H1 (cell line): Measurements from ENCODE around the gene C22orf23. TPM values are rescaled to one million over a fixed set of nuclear protein-coding genes. Genes with fewer than 3 reads are reported as not detected.
A peak's percentile ranks its signal among the peaks of the same experiment; 100 is the strongest.

Experiments
- CTCF ChIA-PET: fragments of 300-600 bp; sonication (Branson Sonifier 250); formaldehyde crosslinking; loops from one replicate; lab custom pipeline; 2021; ENCODE audit not compliant: partially characterized antibody; lab: Charles Lee
- POLR2A ChIA-PET: fragments of 300-600 bp; sonication (Branson Sonifier 250); formaldehyde crosslinking; loops from one replicate; lab custom pipeline; 2021; ENCODE audit warnings: inconsistent platforms; ENCODE audit not compliant: partially characterized antibody; lab: Charles Lee
- DNase-seq, 2 experiments: peaks; one replicate each; pipeline versions ENCODE4 v3.0.0 to v3.0.0-alpha.2; 2010 to 2022; ENCODE audit warnings: low spot score in 2 of 2, low read depth in 1 of 2, mixed read lengths in 1 of 2
- FAIRE-seq: peaks from 2 replicates; lab custom pipeline; 2011; peaks lifted over from hg19 to GRCh38; lab: Jason Lieb, UNC
- H2AFZ ChIP-seq: 2 replicates; pipeline ENCODE4 v1.8.1; 2012; ENCODE audit warnings: low read length, inconsistent platforms
- H2AK5ac ChIP-seq: 2 replicates; pipeline ENCODE4 v1.6.1; 2013; ENCODE audit warnings: low read depth, low read length
- H2BK120ac ChIP-seq: replicated peaks from 2 replicates; pipeline ENCODE3; 2013; ENCODE audit warnings: low read depth, low read length, inconsistent platforms
- H2BK12ac ChIP-seq: 2 replicates; pipeline ENCODE4 v1.6.1; 2013; ENCODE audit warnings: low read depth, low read length
- H2BK15ac ChIP-seq: 2 replicates; pipeline ENCODE4 v1.6.1; 2013; ENCODE audit warnings: low read length
- H2BK20ac ChIP-seq: 2 replicates; pipeline ENCODE4 v1.6.1; 2013; ENCODE audit warnings: low read length
- H2BK5ac ChIP-seq: 2 replicates; pipeline ENCODE4 v1.6.1; 2013; ENCODE audit warnings: low read depth, low read length
- H3K14ac ChIP-seq: 2 replicates; pipeline ENCODE4 v1.6.1; 2013; ENCODE audit warnings: inconsistent platforms; ENCODE audit not compliant: insufficient read length
- H3K18ac ChIP-seq: 2 replicates; pipeline ENCODE4 v1.6.1; 2013; ENCODE audit warnings: low read length; ENCODE audit errors: extremely low read depth
- H3K23ac ChIP-seq: 2 replicates; pipeline ENCODE4 v1.6.1; 2013; ENCODE audit warnings: inconsistent platforms; ENCODE audit not compliant: insufficient read length
- H3K23me2 ChIP-seq: 2 replicates; pipeline ENCODE4 v1.6.1; 2013; ENCODE audit warnings: low read depth, low read length
- H3K27ac ChIP-seq: 2 replicates; pipeline ENCODE4 v1.6.1; 2011; ENCODE audit warnings: low read depth, low read length, inconsistent platforms
- H3K27me3 ChIP-seq, 4 experiments: replicated peaks in 1 of 4; 1 replicate in 1 of 4; 2 replicates in 3 of 4; pipeline versions ENCODE4 v1.6.1 to v1.8.1; 2011 to 2013; ENCODE audit warnings: low read length in 3 of 4, mild to moderate bottlenecking in 3 of 4, inconsistent platforms in 2 of 4, mixed read lengths in 2 of 4, moderate library complexity in 1 of 4; ENCODE audit not compliant: control insufficient read depth in 3 of 4, insufficient read depth in 3 of 4; ENCODE audit errors: extremely low read depth in 1 of 4
- H3K36me3 ChIP-seq, 4 experiments: 2 replicates each; pipeline versions ENCODE4 v1.6.1 to v1.8.1; 2011 to 2013; ENCODE audit warnings: mild to moderate bottlenecking in 4 of 4, low read length in 3 of 4, moderate library complexity in 2 of 4, control low read depth in 1 of 4, inconsistent platforms in 1 of 4; ENCODE audit not compliant: insufficient read depth in 4 of 4, control insufficient read depth in 2 of 4
- H3K4ac ChIP-seq: replicated peaks from 2 replicates; pipeline ENCODE3; 2013; ENCODE audit warnings: low read length, low read depth, mixed read lengths, inconsistent platforms; ENCODE audit not compliant: insufficient read length
- H3K4me1 ChIP-seq, 4 experiments: replicated peaks in 1 of 4; 1 replicate in 1 of 4; 2 replicates in 3 of 4; pipeline versions ENCODE4 v1.6.1 to v1.8.1; 2011 to 2013; ENCODE audit warnings: low read length in 3 of 4, inconsistent platforms in 2 of 4, mixed read lengths in 1 of 4; ENCODE audit not compliant: insufficient read depth in 4 of 4, control insufficient read depth in 3 of 4
- H3K4me2 ChIP-seq, 2 experiments: 2 replicates each; pipeline versions ENCODE4 v1.6.1 to v1.8.1; 2011 to 2013; ENCODE audit warnings: low read depth in 2 of 2, low read length in 2 of 2, control low read depth in 1 of 2, inconsistent platforms in 1 of 2, mild to moderate bottlenecking in 1 of 2; ENCODE audit not compliant: insufficient read depth in 1 of 2
- H3K4me3 ChIP-seq, 4 experiments: fragments of 200-600, 300-600 bp in 1 of 4; sonication (generic), shearing (Covaris generic), sonication (Bioruptor Twin) in 1 of 4; 2 replicates each; pipeline versions ENCODE4 v1.5.1 to v1.8.1; 2011 to 2016; ENCODE audit warnings: low read length in 4 of 4, low read depth in 3 of 4, control low read depth in 2 of 4, inconsistent platforms in 2 of 4, mild to moderate bottlenecking in 2 of 4, mixed read lengths in 1 of 4, moderate library complexity in 1 of 4; ENCODE audit not compliant: insufficient read depth in 2 of 4; ENCODE audit errors: extremely low read depth in 1 of 4
- H3K56ac ChIP-seq: replicated peaks from 2 replicates; pipeline ENCODE3; 2013; ENCODE audit warnings: low read depth, mild to moderate bottlenecking, mixed read lengths, low read length, inconsistent platforms; ENCODE audit not compliant: insufficient read length
- H3K79me1 ChIP-seq: 2 replicates; pipeline ENCODE4 v1.6.1; 2013; ENCODE audit warnings: low read depth, low read length, control low read depth
- H3K79me2 ChIP-seq, 2 experiments: 2 replicates each; pipeline versions ENCODE4 v1.6.1 to v1.8.1; 2012 to 2013; ENCODE audit warnings: low read length in 2 of 2, mild to moderate bottlenecking in 2 of 2, inconsistent platforms in 1 of 2; ENCODE audit not compliant: insufficient read depth in 2 of 2, control insufficient read depth in 1 of 2
- H3K9ac ChIP-seq, 4 experiments: replicated peaks in 1 of 4; 1 replicate in 1 of 4; 2 replicates in 3 of 4; pipeline versions ENCODE4 v1.6.1 to v1.8.1; 2011 to 2013; ENCODE audit warnings: low read depth in 3 of 4, low read length in 3 of 4, control low read depth in 2 of 4, mild to moderate bottlenecking in 2 of 4, moderate library complexity in 2 of 4, inconsistent platforms in 1 of 4; ENCODE audit errors: extremely low read depth in 1 of 4
- H3K9me3 ChIP-seq, 2 experiments: 2 replicates each; pipeline versions ENCODE4 v1.6.1 to v1.8.1; 2012 to 2013; ENCODE audit warnings: mild to moderate bottlenecking in 2 of 2, moderate library complexity in 2 of 2, control low read depth in 1 of 2, inconsistent platforms in 1 of 2, low read depth in 1 of 2, low read length in 1 of 2, mixed read lengths in 1 of 2; ENCODE audit not compliant: insufficient read depth in 2 of 2
- H4K20me1 ChIP-seq, 2 experiments: replicated peaks in 1 of 2; 2 replicates each; pipeline versions ENCODE3 to v1.8.1; 2011 to 2013; ENCODE audit warnings: inconsistent platforms in 2 of 2, low read length in 2 of 2, mild to moderate bottlenecking in 1 of 2; ENCODE audit not compliant: insufficient read depth in 2 of 2, control insufficient read depth in 1 of 2
- H4K5ac ChIP-seq: 2 replicates; pipeline ENCODE4 v1.6.1; 2013; ENCODE audit warnings: low read length, low read depth, mixed read lengths, inconsistent platforms; ENCODE audit not compliant: insufficient read length
- H4K8ac ChIP-seq: 2 replicates; pipeline ENCODE4 v1.8.0; 2013; ENCODE audit warnings: mild to moderate bottlenecking, moderate library complexity, low read length, inconsistent platforms; ENCODE audit not compliant: insufficient read depth; ENCODE audit errors: extremely low read depth
- H4K91ac ChIP-seq: replicated peaks from 2 replicates; pipeline ENCODE3; 2013; ENCODE audit warnings: low read length, mixed read lengths, inconsistent platforms; ENCODE audit not compliant: insufficient read length
- CEBPB ChIP-seq: IDR thresholded peaks from 2 replicates; pipeline ENCODE4 v1.6.1; 2012; ENCODE audit warnings: low read depth, low read length
- KDM1A ChIP-seq: fragments of 200-600, 300-600 bp; sonication (generic); IDR thresholded peaks from 2 replicates; pipeline ENCODE4 v1.7.1; 2016; ENCODE audit warnings: mild to moderate bottlenecking, low read length, borderline replicate concordance
- MAFK ChIP-seq: IDR thresholded peaks from 2 replicates; pipeline ENCODE4 v1.6.1; 2012; ENCODE audit warnings: low read depth, mild to moderate bottlenecking, improper control_type of control experiment, low read length
- NANOG ChIP-seq: IDR thresholded peaks from 2 replicates; pipeline ENCODE4 v1.6.1; 2011; ENCODE audit warnings: low read length, low read depth, mild to moderate bottlenecking, inconsistent platforms; ENCODE audit not compliant: insufficient read depth, poor library complexity, severe bottlenecking
- POLR2AphosphoS5 ChIP-seq: IDR thresholded peaks from 2 replicates; pipeline ENCODE4 v1.6.1; 2011; ENCODE audit warnings: low read depth, low read length
- SAP30 ChIP-seq: fragments of 300-600 bp; sonication (generic); IDR thresholded peaks from 2 replicates; pipeline ENCODE4 v1.7.1; 2012; ENCODE audit warnings: low read length, moderate library complexity, mild to moderate bottlenecking, inconsistent platforms; ENCODE audit not compliant: insufficient read depth, insufficient replicate concordance
- SP2 ChIP-seq: IDR thresholded peaks from 2 replicates; pipeline ENCODE4 v1.6.1; 2012; ENCODE audit warnings: mild to moderate bottlenecking, low read length, inconsistent platforms
- WGBS, 2 experiments: shearing (Covaris generic) in 1 of 2; methylation state at CpG; one replicate each; pipeline versions ENCODE4 v1.1.6 to v1.1.7; 2013 to 2015; ENCODE audit warnings: low lambda C conversion rate in 2 of 2, mixed read lengths in 2 of 2, inconsistent platforms in 1 of 2, low coverage in 1 of 2, missing lambda C conversion rate in 1 of 2; ENCODE audit not compliant: insufficient replicate concordance in 2 of 2, insufficient coverage in 1 of 2, insufficient read length in 1 of 2; ENCODE audit errors: extremely low coverage in 1 of 2, missing lambda C conversion rate in 1 of 2; 5-methylcytosine and 5-hydroxymethylcytosine counted together
- polyA plus RNA-seq, 7 experiments: library from polyadenylated mRNA; depleted of rRNA in 3 of 7; stranded (reverse) in 5 of 7; unstranded in 2 of 7; fragments of >200 nt in 5 of 7; fragments of 200-250 nt in 2 of 7; gene quantifications; 1 replicate in 5 of 7; 2 replicates in 1 of 7; 4 replicates in 1 of 7; pipeline versions ENCODE4 v1.2.1 to v1.2.3, GENCODE V29; 2011 to 2013; ENCODE audit warnings: missing spikeins in 2 of 7, mixed read lengths in 2 of 7
- total RNA-seq: library from RNA; stranded (reverse); fragmentation: NEBNext Ultra II Directional; extraction: Animal tissue kit (Norgen Biotek cat#: 25700); gene quantifications from 2 replicates; pipeline ENCODE4 v1.2.1, GENCODE V29; 2021
- TF ChIP-seq, protein P1 (sequence below), 3 experiments: IDR thresholded peaks; 1 replicate in 2 of 3; 2 replicates in 1 of 3; pipeline versions ENCODE4 v1.5.1 to v1.6.1; 2011; ENCODE audit warnings: low read length in 3 of 3, mild to moderate bottlenecking in 3 of 3, inconsistent platforms in 2 of 3, low read depth in 1 of 3, moderate library complexity in 1 of 3; ENCODE audit not compliant: insufficient read depth in 1 of 3; ENCODE audit errors: control extremely low read depth in 1 of 3

Gene C22orf23
- total and polyA plus RNA-seq, 2 of the 8 experiments (the other 6 are each of a cell fraction or from before 2014, with no cell fraction given), result 0.50 to 0.54 TPM

DNA sequence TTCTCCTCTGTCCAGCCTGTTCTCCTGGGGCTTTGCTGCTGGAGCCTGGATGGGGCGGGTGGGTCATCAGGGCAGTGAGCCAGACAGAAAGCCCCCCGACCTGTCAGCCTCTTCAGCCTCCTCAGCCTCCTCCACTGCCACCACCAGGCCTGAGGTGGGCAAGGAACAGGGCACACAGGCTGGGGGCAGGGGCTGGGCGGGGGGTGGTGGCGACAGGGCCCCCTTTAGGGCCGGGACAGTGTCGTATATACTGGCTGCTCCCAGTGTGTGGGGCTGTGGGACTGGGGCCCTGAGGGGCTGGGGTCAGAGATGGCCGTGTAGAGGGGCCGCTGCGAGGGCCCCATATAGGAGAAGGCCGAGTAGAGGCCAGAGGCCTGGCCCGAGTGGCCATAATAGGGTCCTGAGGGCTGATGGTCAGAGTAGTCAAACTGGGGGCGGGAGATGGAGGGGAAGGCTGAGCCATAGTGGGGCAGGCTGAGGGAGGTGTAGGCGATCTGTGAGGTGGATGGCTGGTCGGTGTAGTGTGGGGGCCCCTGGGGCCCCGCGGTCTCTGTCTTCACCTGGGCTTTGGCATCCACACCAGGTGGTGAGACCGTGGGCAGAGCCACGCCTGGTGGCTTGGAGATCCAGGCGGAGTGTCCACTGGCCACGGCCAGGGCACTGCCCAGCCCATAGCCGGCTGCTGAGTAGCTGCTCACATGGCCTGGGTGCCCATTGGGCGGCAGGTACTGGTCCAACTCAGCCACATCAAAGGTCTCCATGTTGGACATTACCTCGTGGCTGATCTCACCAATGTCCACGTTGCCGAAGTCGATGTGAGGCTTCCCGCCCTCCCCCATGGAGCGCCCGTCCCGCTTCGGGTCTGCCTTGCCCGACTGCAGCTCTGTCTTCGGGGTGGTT, 20.1 kb upstream of the C22orf23 start:
- Histone ChIP-seq H3K27ac (no peak overlapping the region), H3K4ac (no peak overlapping the region), H3K79me2 (no peaks in the 10 kb centered on the region), H4K20me1 (peaks cover 0 to 4% of the 10 kb centered on the region in 2 experiments), H2AK5ac (no peak overlapping the region), H3K18ac (no peak overlapping the region), H2BK5ac (no peak overlapping the region), H3K36me3 (peaks cover 0 to 2% (median 0%) of the 10 kb centered on the region in 4 experiments; a peak in 3 of 8 replicates), H2BK15ac (0 out of 2 replicates have a peak overlapping the region, but pooled peaks have one; percentile 61), H3K23ac (no peak overlapping the region), H2BK20ac (no peak overlapping the region), H3K4me1 (peaks cover 6 to 18% (median 11%) of the 10 kb centered on the region in 4 experiments), H3K4me3 (no peak overlapping the region), H4K8ac (0 out of 2 replicates have a peak overlapping the region, but pooled peaks have one; percentile 3), H3K23me2 (no peaks in the 10 kb centered on the region), H3K4me2 (no peak overlapping the region), H3K14ac (no peak overlapping the region), H4K91ac (peak overlapping the region; percentile 23), H2AFZ (no peak overlapping the region), H2BK120ac (no peak overlapping the region), H3K79me1 (no peaks in the 10 kb centered on the region; the same call in 1 of the 2 replicates), H3K9ac (no peak overlapping the region), H2BK12ac (no peak overlapping the region), H4K5ac (no peak overlapping the region), H3K27me3 (no peaks in the 10 kb centered on the region), H3K9me3 (no peaks in the 10 kb centered on the region), H3K56ac (no peak overlapping the region)
- CTCF ChIA-PET, result interaction anchor here (0.6 to 4.8 kb wide), 4 partner anchors 7 to 125 kb away, joined by 3 to 27 read pairs (median 12); no protein-coding TSS in a partner anchor
- FAIRE-seq (no peak), DNase-seq (no peak)
- POLR2A ChIA-PET, result interaction anchor here (2.8 kb wide), 1 partner anchor 8 kb away, joined by 26 read pairs; no protein-coding TSS in a partner anchor
- 90% methylated on average over 21 of the region's 33 CpGs; no CpG with 5 or more reads in 1 of the 2 experiments for WGBS, 2 experiments
- TF ChIP-seq MAFK (no peak), CEBPB (no peak), KDM1A (no peak), NANOG (no peak), POLR2AphosphoS5 (no peak), SP2 (no peak), SAP30 (no peak)
- TF ChIP-seq, protein P1, sequence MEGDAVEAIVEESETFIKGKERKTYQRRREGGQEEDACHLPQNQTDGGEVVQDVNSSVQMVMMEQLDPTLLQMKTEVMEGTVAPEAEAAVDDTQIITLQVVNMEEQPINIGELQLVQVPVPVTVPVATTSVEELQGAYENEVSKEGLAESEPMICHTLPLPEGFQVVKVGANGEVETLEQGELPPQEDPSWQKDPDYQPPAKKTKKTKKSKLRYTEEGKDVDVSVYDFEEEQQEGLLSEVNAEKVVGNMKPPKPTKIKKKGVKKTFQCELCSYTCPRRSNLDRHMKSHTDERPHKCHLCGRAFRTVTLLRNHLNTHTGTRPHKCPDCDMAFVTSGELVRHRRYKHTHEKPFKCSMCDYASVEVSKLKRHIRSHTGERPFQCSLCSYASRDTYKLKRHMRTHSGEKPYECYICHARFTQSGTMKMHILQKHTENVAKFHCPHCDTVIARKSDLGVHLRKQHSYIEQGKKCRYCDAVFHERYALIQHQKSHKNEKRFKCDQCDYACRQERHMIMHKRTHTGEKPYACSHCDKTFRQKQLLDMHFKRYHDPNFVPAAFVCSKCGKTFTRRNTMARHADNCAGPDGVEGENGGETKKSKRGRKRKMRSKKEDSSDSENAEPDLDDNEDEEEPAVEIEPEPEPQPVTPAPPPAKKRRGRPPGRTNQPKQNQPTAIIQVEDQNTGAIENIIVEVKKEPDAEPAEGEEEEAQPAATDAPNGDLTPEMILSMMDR (IDR thresholded peaks at IDR 0.05; ENCODE audit: control extremely low read depth in 1 of 3, insufficient read depth in 1 of 3, low read depth in 1 of 3, low read length in 3 of 3), result no peak
